K562 (cell line): ENCODE measurements around the gene NOTCH1.

Source experiments
- CTCF ChIP-seq, 3 experiments: IDR thresholded peaks in 2 of 3; conservative IDR thresholded peaks in 1 of 3; 2 replicates each; pipeline ENCODE4 v1.5.1; 2011 to 2012; ENCODE audit warnings: low read length in 3 of 3, mild to moderate bottlenecking in 3 of 3, control low read depth in 2 of 3, improper control_type of control experiment in 1 of 3, inconsistent platforms in 1 of 3, low read depth in 1 of 3, mixed read lengths in 1 of 3, moderate library complexity in 1 of 3; ENCODE audit not compliant: insufficient read depth in 2 of 3
- TF ChIP-seq, protein P1 (sequence below): IDR thresholded peaks from 2 replicates; pipeline ENCODE4 v1.6.1; 2011; ENCODE audit warnings: borderline replicate concordance, low read depth, mild to moderate bottlenecking, moderate library complexity, low read length; ENCODE audit not compliant: insufficient read depth, poor library complexity, severe bottlenecking

DNA sequence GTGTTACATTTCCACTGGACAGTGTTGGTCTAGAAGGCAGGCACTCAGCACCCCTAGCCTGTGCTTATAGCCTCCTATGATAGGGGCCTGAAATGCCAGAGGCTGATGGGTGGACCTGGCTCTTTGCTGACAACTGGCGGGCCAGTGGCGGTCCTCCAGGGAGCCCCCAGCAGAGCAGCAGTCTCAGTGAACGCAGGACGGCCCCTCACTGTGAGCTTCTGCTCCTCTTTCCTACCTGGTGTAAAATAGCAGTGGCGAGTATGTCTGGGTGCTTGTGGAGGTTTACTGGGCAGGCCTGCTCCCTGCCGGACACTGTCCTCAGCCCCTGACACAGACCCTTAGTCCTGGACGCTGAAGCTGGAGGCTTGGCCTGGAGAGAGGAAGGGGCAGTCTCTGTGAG, 59.7 kb downstream of the NOTCH1 start:
- TF ChIP-seq, protein P1, sequence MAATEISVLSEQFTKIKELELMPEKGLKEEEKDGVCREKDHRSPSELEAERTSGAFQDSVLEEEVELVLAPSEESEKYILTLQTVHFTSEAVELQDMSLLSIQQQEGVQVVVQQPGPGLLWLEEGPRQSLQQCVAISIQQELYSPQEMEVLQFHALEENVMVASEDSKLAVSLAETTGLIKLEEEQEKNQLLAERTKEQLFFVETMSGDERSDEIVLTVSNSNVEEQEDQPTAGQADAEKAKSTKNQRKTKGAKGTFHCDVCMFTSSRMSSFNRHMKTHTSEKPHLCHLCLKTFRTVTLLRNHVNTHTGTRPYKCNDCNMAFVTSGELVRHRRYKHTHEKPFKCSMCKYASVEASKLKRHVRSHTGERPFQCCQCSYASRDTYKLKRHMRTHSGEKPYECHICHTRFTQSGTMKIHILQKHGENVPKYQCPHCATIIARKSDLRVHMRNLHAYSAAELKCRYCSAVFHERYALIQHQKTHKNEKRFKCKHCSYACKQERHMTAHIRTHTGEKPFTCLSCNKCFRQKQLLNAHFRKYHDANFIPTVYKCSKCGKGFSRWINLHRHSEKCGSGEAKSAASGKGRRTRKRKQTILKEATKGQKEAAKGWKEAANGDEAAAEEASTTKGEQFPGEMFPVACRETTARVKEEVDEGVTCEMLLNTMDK: no peak
- no peak for TF ChIP-seq CTCF (IDR thresholded peaks at IDR 0.05 in 2 of 3, conservative IDR thresholded peaks at IDR 0.05 in 1 of 3; ENCODE audit: insufficient read depth in 2 of 3, low read depth in 1 of 3, low read length in 3 of 3)
